Spleen (tissue), 11 donors: ENCODE results near the gene CAMK2B. TPM values are rescaled to one million over a fixed set of nuclear protein-coding genes. Genes with fewer than 3 reads are reported as not detected.

Experiments
- DNase-seq: peaks from one replicate; pipeline ENCODE4 v3.0.0-alpha.2; 2020
- H3K27ac ChIP-seq, 8 donors: fragments of 200-600 bp; sonication (generic) in 7 of 8; 1 replicate in 4 of 8; 2 replicates in 4 of 8; pipeline versions ENCODE4 v1.5.0 to v1.8.0; 2016 to 2021; ENCODE audit warnings: inconsistent platforms in 4 of 8, mild to moderate bottlenecking in 4 of 8, moderate library complexity in 1 of 8
- H3K27me3 ChIP-seq, 7 donors: fragments of 200-600 bp; sonication (generic) in 6 of 7; replicated peaks in 1 of 7; 1 replicate in 4 of 7; 2 replicates in 3 of 7; pipeline versions ENCODE4 v1.5.0 to v1.8.0; 2016 to 2021; ENCODE audit warnings: inconsistent platforms in 3 of 7, mild to moderate bottlenecking in 1 of 7
- H3K36me3 ChIP-seq, 6 donors: fragments of 200-600 bp; sonication (generic) in 5 of 6; 1 replicate in 4 of 6; 2 replicates in 2 of 6; pipeline versions ENCODE4 v1.5.0 to v1.8.0; 2016 to 2021; ENCODE audit warnings: inconsistent platforms in 2 of 6
- H3K4me1 ChIP-seq, 6 donors: fragments of 200-600 bp; sonication (generic) in 5 of 6; 1 replicate in 3 of 6; 2 replicates in 3 of 6; pipeline versions ENCODE4 v1.5.0 to v1.8.0; 2016 to 2021; ENCODE audit warnings: inconsistent platforms in 3 of 6
- H3K4me3 ChIP-seq, 8 donors: fragments of 200-600 bp; sonication (generic) in 7 of 8; 1 replicate in 4 of 8; 2 replicates in 4 of 8; pipeline versions ENCODE4 v1.5.0 to v1.8.0; 2016 to 2021; ENCODE audit warnings: inconsistent platforms in 4 of 8, mild to moderate bottlenecking in 4 of 8, moderate library complexity in 2 of 8
- H3K9me3 ChIP-seq, 8 donors: fragments of 200-600 bp; sonication (generic) in 7 of 8; 1 replicate in 4 of 8; 2 replicates in 4 of 8; pipeline versions ENCODE4 v1.5.0 to v1.8.0; 2016 to 2021; ENCODE audit warnings: inconsistent platforms in 4 of 8
- CTCF ChIP-seq, 11 experiments: fragments of 200-600 bp in 7 of 11; fragments of 450-650 bp in 4 of 11; sonication (generic) in 4 of 11; IDR thresholded peaks in 8 of 11; conservative IDR thresholded peaks in 3 of 11; 1 replicate in 7 of 11; 2 replicates in 4 of 11; pipeline versions ENCODE4 v1.4.0 to v1.8.0; 2016 to 2021; ENCODE audit warnings: antibody characterized with exemption in 11 of 11, inconsistent platforms in 4 of 11, mild to moderate bottlenecking in 1 of 11
- POLR2A ChIP-seq, 3 donors: fragments of 450-650 bp; IDR thresholded peaks; one replicate each; pipeline ENCODE4 v1.5.1; 2017; ENCODE audit warnings: antibody characterized with exemption in 3 of 3, mild to moderate bottlenecking in 1 of 3
- POLR2AphosphoS5 ChIP-seq, 3 donors: sonication (generic); formaldehyde crosslinking; IDR thresholded peaks; one replicate each; pipeline ENCODE4 v1.5.1; 2017; ENCODE audit warnings: antibody characterized with exemption in 3 of 3
- WGBS, 5 donors: extraction: QIAGEN DNeasy Blood & Tissue Kit in 3 of 5; methylation state at CpG; one replicate each; pipeline versions ENCODE4 v1.1.5 to v1.1.7; 2013 to 2018; 5-methylcytosine and 5-hydroxymethylcytosine counted together
- intact Hi-C: fragments of 100-400 bp; cut with DNase I; formaldehyde crosslinking; loops from one replicate; pipeline ENCODE4 v1.15.0; 2023; ENCODE audit warnings: low total_unique reads
- polyA plus RNA-seq, 3 donors: library from polyadenylated mRNA; stranded (reverse); fragments of 200-250 nt; gene quantifications; one replicate each; pipeline ENCODE4 v1.2.1, GENCODE V29; 2013
- total RNA-seq, 7 donors: library from RNA; depleted of rRNA in 3 of 7; stranded (reverse); fragments of >200 nt in 3 of 7; fragmentation: NEBNext Ultra II Directional in 4 of 7; extraction: Animal tissue kit (Norgen Biotek cat#: 25700) in 4 of 7; gene quantifications; one replicate each; pipeline versions ENCODE4 v1.1.0 to v1.2.1, GENCODE V29; 2016 to 2021
- donor health status: healthy with polysubstance abuse.
- donor health status: DM: no; HTN: no; CAD: no; lungs with moderate emphysema.
- donor health status: DM: no; HTN: no; CAD: no.
- donor health status: Bipolar disorder and iron deficiency.
- donor health status: healthy.
- donor health status: DM: no; HTN: no; CAD: no.
- donor health status: DM: yes; HTN: yes; CAD: no.

CAMK2B gene
- total and polyA plus RNA-seq, 10 donors: 0.20 to 2.9 (median 0.61) TPM; not detected in 2

- Histone ChIP-seq H3K4me1 (no peaks in the 10 kb centered on the region), H3K9me3 (no peaks in the 10 kb centered on the region), H3K27me3 (no peaks in the 10 kb centered on the region), H3K27ac (no peak overlapping the region), H3K4me3 (no peak overlapping the region), H3K36me3 (no peaks in the 10 kb centered on the region)
- intact Hi-C loops: loop anchor here (10.0 kb wide), 1 partner anchor 332 kb away; no protein-coding TSS in a partner anchor
- DNase-seq: no peak
- TF ChIP-seq POLR2A (IDR thresholded peaks at IDR 0.05) (no peak), CTCF (IDR thresholded peaks at IDR 0.05 in 8 of 11, conservative IDR thresholded peaks at IDR 0.05 in 3 of 11) (no peak), POLR2AphosphoS5 (IDR thresholded peaks at IDR 0.05) (no peak)
- WGBS, 5 donors: 75 to 88% (median 84%) methylated on average over 12 to 13 of the region's 13 CpGs
Measured at GRCh38 chr7:44232396-44232795, 93.0 kb downstream of the CAMK2B start.

- Histone ChIP-seq H3K4me3 (no peak overlapping the region), H3K9me3 (no peaks in the 10 kb centered on the region), H3K27me3 (peaks cover 0 to 5% (median 4%) of the 10 kb centered on the region in 7 donors), H3K4me1 (no peaks in the 10 kb centered on the region), H3K27ac (no peak overlapping the region), H3K36me3 (no peaks in the 10 kb centered on the region)
- intact Hi-C loops: loop anchor here (10.0 kb wide), 1 partner anchor 334 kb away; no protein-coding TSS in a partner anchor
- WGBS, 5 donors: 76 to 93% (median 90%) methylated on average over 4 to 12 of the region's 12 CpGs
- no peak for DNase-seq
- TF ChIP-seq POLR2AphosphoS5 (IDR thresholded peaks at IDR 0.05) (no peak), POLR2A (IDR thresholded peaks at IDR 0.05) (no peak), CTCF (IDR thresholded peaks at IDR 0.05 in 8 of 11, conservative IDR thresholded peaks at IDR 0.05 in 3 of 11) (no peak)
Measured at GRCh38 chr7:44231088-44231487, 94.3 kb downstream of the CAMK2B start.

GRCh38 chr7:44230286-44230685 lies 95.1 kb downstream of the CAMK2B start:
- no peak for DNase-seq
- H3K9me3 ChIP-seq: no peaks in the 10 kb centered on the region
- no peak overlapping the region for H3K4me3 ChIP-seq
- intact Hi-C loops: loop anchor here (10.0 kb wide), 1 partner anchor 335 kb away; no protein-coding TSS in a partner anchor
- H3K27ac ChIP-seq: no peak overlapping the region
- no peaks in the 10 kb centered on the region for H3K4me1 ChIP-seq
- TF ChIP-seq POLR2A (IDR thresholded peaks at IDR 0.05): no peak
- TF ChIP-seq CTCF (IDR thresholded peaks at IDR 0.05 in 8 of 11, conservative IDR thresholded peaks at IDR 0.05 in 3 of 11): no peak
- TF ChIP-seq POLR2AphosphoS5 (IDR thresholded peaks at IDR 0.05): no peak
- WGBS, 5 donors: 91 to 100% (median 92%) methylated on average over 1 to 7 of the region's 7 CpGs
- peaks cover 0 to 13% (median 11%) of the 10 kb centered on the region in 7 donors for H3K27me3 ChIP-seq
- no peaks in the 10 kb centered on the region for H3K36me3 ChIP-seq

GRCh38 chr7:44229546-44230105 lies 95.8 kb downstream of the CAMK2B start:
- Histone ChIP-seq H3K4me3 (no peak overlapping the region), H3K27me3 (peaks cover 0 to 20% (median 13%) of the 10 kb centered on the region in 7 donors), H3K27ac (no peak overlapping the region), H3K4me1 (no peaks in the 10 kb centered on the region), H3K36me3 (no peaks in the 10 kb centered on the region), H3K9me3 (no peaks in the 10 kb centered on the region)
- DNase-seq: no peak
- TF ChIP-seq POLR2A (IDR thresholded peaks at IDR 0.05) (no peak), POLR2AphosphoS5 (IDR thresholded peaks at IDR 0.05) (no peak)
- 71 to 89% (median 84%) methylated on average over 5 to 11 of the region's 11 CpGs for WGBS, 5 donors
- intact Hi-C loops: loop anchor here (10.0 kb wide), 1 partner anchor 335 kb away; no protein-coding TSS in a partner anchor
